ENCODE results near the gene USP31. TPM values are rescaled to one million over a fixed set of nuclear protein-coding genes. Genes with fewer than 3 reads are reported as not detected.

USP31 gene
- total RNA-seq, 3 donors from 2014 or later (not counting 1 experiment from before 2014, with no cell fraction given) = 6.1 to 6.6 (median 6.3) TPM

DNA sequence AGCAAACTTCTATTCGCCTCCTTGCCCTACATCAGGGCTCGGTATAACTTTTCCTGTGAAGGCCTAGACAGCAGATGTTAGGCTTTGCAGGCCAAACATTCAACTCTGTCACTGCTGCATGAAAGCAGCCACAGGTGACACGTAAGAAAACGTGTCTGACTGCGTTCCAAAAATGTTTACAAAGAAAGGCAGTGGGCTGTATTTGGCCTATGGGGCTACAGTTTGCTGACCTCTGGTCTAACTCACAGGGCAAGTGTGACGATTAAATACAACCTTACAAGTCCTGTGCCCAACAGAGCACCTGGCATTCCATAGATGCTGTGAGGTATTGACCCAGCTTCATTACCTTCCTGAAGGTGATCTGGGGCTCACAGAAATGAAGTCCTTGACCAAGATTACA lies 79.4 kb downstream of the USP31 start:
- 95% methylated on average over 6 of the region's 6 CpGs for WGBS (ENCODE audit: insufficient coverage)
- TF ChIP-seq, protein P1, sequence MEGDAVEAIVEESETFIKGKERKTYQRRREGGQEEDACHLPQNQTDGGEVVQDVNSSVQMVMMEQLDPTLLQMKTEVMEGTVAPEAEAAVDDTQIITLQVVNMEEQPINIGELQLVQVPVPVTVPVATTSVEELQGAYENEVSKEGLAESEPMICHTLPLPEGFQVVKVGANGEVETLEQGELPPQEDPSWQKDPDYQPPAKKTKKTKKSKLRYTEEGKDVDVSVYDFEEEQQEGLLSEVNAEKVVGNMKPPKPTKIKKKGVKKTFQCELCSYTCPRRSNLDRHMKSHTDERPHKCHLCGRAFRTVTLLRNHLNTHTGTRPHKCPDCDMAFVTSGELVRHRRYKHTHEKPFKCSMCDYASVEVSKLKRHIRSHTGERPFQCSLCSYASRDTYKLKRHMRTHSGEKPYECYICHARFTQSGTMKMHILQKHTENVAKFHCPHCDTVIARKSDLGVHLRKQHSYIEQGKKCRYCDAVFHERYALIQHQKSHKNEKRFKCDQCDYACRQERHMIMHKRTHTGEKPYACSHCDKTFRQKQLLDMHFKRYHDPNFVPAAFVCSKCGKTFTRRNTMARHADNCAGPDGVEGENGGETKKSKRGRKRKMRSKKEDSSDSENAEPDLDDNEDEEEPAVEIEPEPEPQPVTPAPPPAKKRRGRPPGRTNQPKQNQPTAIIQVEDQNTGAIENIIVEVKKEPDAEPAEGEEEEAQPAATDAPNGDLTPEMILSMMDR (IDR thresholded peaks at IDR 0.05) = no peak
- H3K4me1 ChIP-seq (ENCODE audit: control insufficient read depth, insufficient read depth, low read length) = no peaks in the 10 kb centered on the region
- Mint-ChIP-seq H3K4me3 (no peak overlapping the region), H3K36me3 (peaks cover 7% of the 10 kb centered on the region), H3K9me3 (no peaks in the 10 kb centered on the region), H3K27me3 (ENCODE audit: low read depth in 2 of 2) (no peaks in the 10 kb centered on the region), H3K27ac (no peak overlapping the region), H3K4me1 (no peaks in the 10 kb centered on the region)
- no peaks in the 10 kb centered on the region for H3K27me3 ChIP-seq (ENCODE audit: control insufficient read depth, insufficient read depth, low read length)
- intact Hi-C loops (cut with micrococcal nuclease) = no loop called here
- H3K4me3 ChIP-seq (ENCODE audit: low read length) = no peak overlapping the region
- DNase-seq (no peak), ATAC-seq (no peak)
- peaks cover 19% of the 10 kb centered on the region for H3K36me3 ChIP-seq (ENCODE audit: control insufficient read depth, insufficient read depth, low read length)
- no peaks in the 10 kb centered on the region for H3K9me3 ChIP-seq (ENCODE audit: control insufficient read depth, insufficient read depth, low read length)
- no peak overlapping the region for H3K27ac ChIP-seq (ENCODE audit: low read length)

GRCh38 chr16:23068079-23068736 lies 81.0 kb downstream of the USP31 start:
- ATAC-seq (no peak), DNase-seq (no peak)
- Histone ChIP-seq H3K9me3 (ENCODE audit: control insufficient read depth, insufficient read depth, low read length) (no peaks in the 10 kb centered on the region), H3K4me3 (ENCODE audit: low read length) (no peak overlapping the region), H3K27me3 (ENCODE audit: control insufficient read depth, insufficient read depth, low read length) (no peaks in the 10 kb centered on the region), H3K36me3 (ENCODE audit: control insufficient read depth, insufficient read depth, low read length) (peaks cover 19% of the 10 kb centered on the region), H3K27ac (ENCODE audit: low read length) (no peak overlapping the region), H3K4me1 (ENCODE audit: control insufficient read depth, insufficient read depth, low read length) (no peaks in the 10 kb centered on the region)
- WGBS (ENCODE audit: insufficient coverage) = 94% methylated on average over 20 of the region's 20 CpGs
- Mint-ChIP-seq H3K36me3 (peaks cover 7% of the 10 kb centered on the region), H3K9me3 (no peaks in the 10 kb centered on the region), H3K4me3 (no peak overlapping the region), H3K4me1 (no peaks in the 10 kb centered on the region), H3K27me3 (ENCODE audit: low read depth in 2 of 2) (no peaks in the 10 kb centered on the region), H3K27ac (no peak overlapping the region)
- TF ChIP-seq, protein P1 (IDR thresholded peaks at IDR 0.05) = no peak
- intact Hi-C loops (cut with micrococcal nuclease) = no loop called here

- no peak overlapping the region for H3K4me3 ChIP-seq (ENCODE audit: low read length)
- H3K27me3 Mint-ChIP-seq (ENCODE audit: low read depth in 2 of 2) = no peaks in the 10 kb centered on the region
- no peak overlapping the region for H3K27ac ChIP-seq (ENCODE audit: low read length)
- WGBS (ENCODE audit: insufficient coverage) = 91% methylated on average over 3 of the region's 3 CpGs
- no peaks in the 10 kb centered on the region for H3K9me3 ChIP-seq (ENCODE audit: control insufficient read depth, insufficient read depth, low read length)
- no peak overlapping the region for H3K27ac Mint-ChIP-seq
- H3K4me1 ChIP-seq (ENCODE audit: control insufficient read depth, insufficient read depth, low read length) = no peaks in the 10 kb centered on the region
- DNase-seq = no peak
- TF ChIP-seq, protein P1 (IDR thresholded peaks at IDR 0.05) = no peak
- intact Hi-C loops (cut with micrococcal nuclease) = no loop called here
- ATAC-seq = no peak
- H3K9me3 Mint-ChIP-seq = no peaks in the 10 kb centered on the region
- no peak overlapping the region for H3K4me3 Mint-ChIP-seq
- no peaks in the 10 kb centered on the region for H3K4me1 Mint-ChIP-seq
- H3K27me3 ChIP-seq (ENCODE audit: control insufficient read depth, insufficient read depth, low read length) = no peaks in the 10 kb centered on the region
- H3K36me3 Mint-ChIP-seq = peaks cover 7% of the 10 kb centered on the region
- peaks cover 19% of the 10 kb centered on the region for H3K36me3 ChIP-seq (ENCODE audit: control insufficient read depth, insufficient read depth, low read length)
Measured at GRCh38 chr16:23066676-23067075, 82.6 kb downstream of the USP31 start.

GRCh38 chr16:23064639-23065038 lies 84.6 kb downstream of the USP31 start:
- H3K9me3 Mint-ChIP-seq = no peaks in the 10 kb centered on the region
- H3K36me3 Mint-ChIP-seq = peaks cover 7% of the 10 kb centered on the region
- H3K27me3 ChIP-seq (ENCODE audit: control insufficient read depth, insufficient read depth, low read length) = no peaks in the 10 kb centered on the region
- no peak for ATAC-seq
- DNase-seq = no peak
- no peaks in the 10 kb centered on the region for H3K9me3 ChIP-seq (ENCODE audit: control insufficient read depth, insufficient read depth, low read length)
- H3K4me3 ChIP-seq (ENCODE audit: low read length) = no peak overlapping the region
- H3K27ac Mint-ChIP-seq = no peak overlapping the region
- H3K27me3 Mint-ChIP-seq (ENCODE audit: low read depth in 2 of 2) = peaks cover 0 to 4% of the 10 kb centered on the region in 2 donors
- TF ChIP-seq, protein P1 (IDR thresholded peaks at IDR 0.05) = no peak
- no peak overlapping the region for H3K27ac ChIP-seq (ENCODE audit: low read length)
- H3K4me3 Mint-ChIP-seq = no peak overlapping the region
- WGBS (ENCODE audit: insufficient coverage) = 74% methylated on average over 9 of the region's 9 CpGs
- H3K4me1 Mint-ChIP-seq = peaks cover 0 to 5% of the 10 kb centered on the region in 2 donors
- peaks cover 13% of the 10 kb centered on the region for H3K36me3 ChIP-seq (ENCODE audit: control insufficient read depth, insufficient read depth, low read length)
- intact Hi-C loops (cut with micrococcal nuclease) = no loop called here
- no peaks in the 10 kb centered on the region for H3K4me1 ChIP-seq (ENCODE audit: control insufficient read depth, insufficient read depth, low read length)
